GM13977 (cell line): ENCODE results near the gene BAZ1B.
A peak's percentile ranks its signal among the peaks of the same experiment; 100 is the strongest.
"Not testable (repeated sequence)": the region's sequence is repeated elsewhere in the genome, so short reads cannot be mapped to it uniquely, and the experiment has no call there.

Experiments
- DNase-seq: peaks from one replicate; pipeline ENCODE4 v3.0.0; 2012; ENCODE audit warnings: low spot score
- in situ Hi-C: fragments of 300-500 bp; cut with MboI; formaldehyde crosslinking; loops from one replicate; pipeline ENCODE4 v1.12.0; 2022; ENCODE audit warnings: low sequenced_read_pairs, low pct_unique_long_range_greater_than_20kb, mixed read lengths, inconsistent platforms; ENCODE audit not compliant: unreplicated experiment
- TF ChIP-seq, protein P1 (sequence below): IDR thresholded peaks from 2 replicates; pipeline ENCODE4 v1.5.1; 2012; ENCODE audit warnings: mild to moderate bottlenecking, control low read depth; ENCODE audit not compliant: insufficient read depth; ENCODE audit errors: extremely low read depth, missing control alignments

Gene BAZ1B

DNA sequence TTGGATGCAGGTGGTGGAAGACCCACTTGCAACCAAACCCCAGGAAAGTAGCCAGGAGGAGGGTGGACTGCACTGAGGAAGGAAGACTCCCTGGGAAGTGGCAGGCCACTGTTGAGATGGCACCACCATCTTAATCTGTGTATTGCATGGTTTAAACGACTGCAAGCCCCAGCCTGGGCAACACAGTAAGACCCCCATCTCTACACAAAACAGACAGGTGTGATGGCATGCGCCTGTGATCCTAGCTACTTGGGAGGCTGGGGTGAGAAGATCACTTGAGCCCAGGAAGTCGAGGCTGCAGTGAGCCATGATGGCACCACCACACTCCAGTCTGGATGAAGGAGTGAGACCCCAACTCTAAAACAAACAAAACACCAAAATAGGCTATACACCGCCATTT lies 45.0 kb upstream of the BAZ1B start:
- DNase-seq: no peak
- TF ChIP-seq, protein P1, sequence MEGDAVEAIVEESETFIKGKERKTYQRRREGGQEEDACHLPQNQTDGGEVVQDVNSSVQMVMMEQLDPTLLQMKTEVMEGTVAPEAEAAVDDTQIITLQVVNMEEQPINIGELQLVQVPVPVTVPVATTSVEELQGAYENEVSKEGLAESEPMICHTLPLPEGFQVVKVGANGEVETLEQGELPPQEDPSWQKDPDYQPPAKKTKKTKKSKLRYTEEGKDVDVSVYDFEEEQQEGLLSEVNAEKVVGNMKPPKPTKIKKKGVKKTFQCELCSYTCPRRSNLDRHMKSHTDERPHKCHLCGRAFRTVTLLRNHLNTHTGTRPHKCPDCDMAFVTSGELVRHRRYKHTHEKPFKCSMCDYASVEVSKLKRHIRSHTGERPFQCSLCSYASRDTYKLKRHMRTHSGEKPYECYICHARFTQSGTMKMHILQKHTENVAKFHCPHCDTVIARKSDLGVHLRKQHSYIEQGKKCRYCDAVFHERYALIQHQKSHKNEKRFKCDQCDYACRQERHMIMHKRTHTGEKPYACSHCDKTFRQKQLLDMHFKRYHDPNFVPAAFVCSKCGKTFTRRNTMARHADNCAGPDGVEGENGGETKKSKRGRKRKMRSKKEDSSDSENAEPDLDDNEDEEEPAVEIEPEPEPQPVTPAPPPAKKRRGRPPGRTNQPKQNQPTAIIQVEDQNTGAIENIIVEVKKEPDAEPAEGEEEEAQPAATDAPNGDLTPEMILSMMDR: no peak
- in situ Hi-C loops: no loop called here

DNA sequence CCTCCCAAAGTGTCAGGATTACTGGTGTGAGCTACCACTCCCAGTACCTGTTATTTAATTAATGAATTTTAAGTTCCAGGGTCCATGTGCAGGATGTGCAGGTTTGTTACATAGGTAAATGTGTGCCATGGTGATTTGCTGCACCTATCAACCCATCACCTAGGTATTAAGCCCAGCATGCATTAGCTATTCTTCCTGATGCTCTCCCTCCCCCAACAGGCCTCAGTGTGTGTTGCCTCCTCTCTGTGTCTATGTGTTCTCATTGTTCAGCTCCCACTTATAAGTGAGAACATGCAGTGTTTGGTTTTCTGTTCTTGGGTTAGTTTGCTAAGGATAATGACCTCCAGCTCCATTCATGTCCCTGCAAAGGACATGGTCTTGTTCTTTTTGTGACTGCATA lies 44.3 kb upstream of the BAZ1B start:
- in situ Hi-C loops, DNase-seq: not testable (repeated sequence)

DNA sequence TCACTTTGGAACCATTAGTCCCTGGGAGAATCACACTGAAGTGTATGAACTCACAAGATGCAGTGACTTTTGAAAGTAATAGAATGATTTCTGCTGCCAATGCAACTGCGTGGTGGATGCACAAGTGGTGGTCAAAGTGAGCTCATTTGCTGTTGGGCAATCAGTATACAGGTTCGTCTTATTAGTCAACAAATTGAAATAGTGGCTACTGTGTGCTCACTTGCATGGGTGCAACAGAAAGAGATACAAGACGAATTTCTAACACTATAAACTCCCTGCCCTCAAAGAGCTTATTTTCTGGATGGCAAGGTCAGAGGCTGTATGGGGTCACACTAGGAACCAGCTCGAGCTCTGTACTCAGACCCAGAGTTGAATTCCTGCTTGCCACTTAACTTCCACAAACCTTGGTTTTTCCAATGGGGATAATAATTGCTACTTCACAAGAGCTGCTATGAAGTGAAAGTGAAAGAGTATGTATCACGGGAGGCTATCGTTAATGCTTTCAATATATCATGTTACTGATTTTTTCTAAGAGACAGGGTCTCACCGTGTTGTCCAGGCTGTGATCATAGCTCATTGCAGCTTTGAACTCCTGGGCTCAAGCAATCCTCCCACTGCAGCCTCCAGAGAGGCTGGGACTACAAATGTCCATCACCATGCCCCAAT lies 43.7 kb upstream of the BAZ1B start:
- in situ Hi-C loops: no loop called here
- TF ChIP-seq, protein P1: no peak
- no peak for DNase-seq

DNA sequence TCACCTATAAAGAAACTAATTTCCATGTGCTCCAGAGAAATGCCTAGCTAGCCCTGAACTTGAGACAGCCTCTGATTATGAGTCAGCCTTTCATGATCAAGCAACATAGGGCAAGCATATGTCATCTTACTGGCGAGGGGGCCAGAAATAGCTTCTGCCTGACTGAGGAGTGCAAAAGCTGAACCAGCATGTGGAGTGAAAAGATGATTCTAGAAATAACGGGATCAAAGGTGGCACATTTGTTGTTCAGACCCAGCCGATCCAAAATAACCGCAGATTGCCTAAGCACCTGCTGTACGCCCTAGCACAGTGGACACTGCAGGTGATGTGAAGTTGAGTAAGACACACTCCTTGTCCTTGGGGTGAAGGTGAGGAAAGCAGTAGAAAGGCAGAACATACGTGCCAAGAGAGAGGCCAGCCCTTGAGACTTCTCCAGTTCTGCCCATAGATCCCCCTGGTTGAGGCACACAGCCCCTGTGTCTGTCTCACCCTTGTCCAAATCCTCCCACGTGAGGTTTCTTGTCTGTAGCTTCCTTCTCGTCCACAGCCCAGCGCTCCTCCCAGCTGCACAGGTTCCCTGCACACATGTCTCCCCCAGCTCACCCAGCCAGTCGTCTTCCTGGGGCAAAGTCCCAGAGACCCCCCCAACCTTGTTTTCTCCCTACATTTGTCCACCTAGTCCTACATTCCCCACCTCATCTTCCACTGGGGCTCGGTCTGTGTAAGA lies 38.2 kb upstream of the BAZ1B start:
- TF ChIP-seq, protein P1: no peak
- in situ Hi-C loops: no loop called here
- DNase-seq: peak; percentile 62

DNA sequence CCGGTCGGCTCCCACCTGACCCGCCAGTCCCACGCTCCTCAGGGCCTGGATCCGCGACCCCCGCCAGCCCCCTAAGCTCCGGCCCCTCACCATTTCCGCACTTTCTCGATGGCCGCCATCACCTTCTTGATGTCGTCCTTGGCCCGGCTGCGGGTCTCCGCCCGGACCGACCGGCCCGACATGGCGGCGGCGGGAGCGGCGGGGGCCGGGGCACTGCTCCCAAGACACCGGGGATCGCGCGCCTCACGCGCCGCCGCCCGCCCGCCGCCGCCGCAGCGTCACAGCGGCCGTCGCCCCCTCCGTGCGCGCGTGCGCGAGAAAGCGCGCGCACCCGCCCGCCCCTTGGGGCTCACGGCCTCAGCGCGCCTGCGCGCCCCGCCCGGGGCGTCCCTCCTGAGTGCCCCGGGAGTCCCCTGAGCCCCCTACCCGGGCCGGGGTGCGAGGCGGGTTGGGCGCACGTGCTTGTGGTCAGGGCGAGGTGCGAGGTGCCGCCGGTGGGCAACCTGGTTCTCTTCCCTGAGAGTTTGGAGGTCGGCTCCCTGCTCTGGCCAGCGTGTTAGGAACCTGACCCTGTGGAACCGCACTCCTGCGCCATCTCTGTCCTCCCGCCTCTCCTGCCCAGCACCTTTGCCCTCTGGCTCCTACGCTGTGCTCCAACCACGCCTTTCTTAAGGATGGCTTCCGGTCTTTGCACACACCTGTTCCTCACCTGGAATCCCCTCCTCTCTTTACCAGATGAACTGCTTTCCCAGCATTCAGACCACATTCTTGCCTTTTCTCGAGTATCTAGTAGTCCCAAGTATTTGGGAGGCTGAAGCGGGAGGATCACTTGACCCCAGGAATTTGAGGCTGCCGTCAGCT lies 35.5 kb upstream of the BAZ1B start, which contains the start of gene BCL7B:
BCL7B (minus strand) TSS at position 294 of the 861 bp plus-strand sequence; CDS start at position 182, 112 bp downstream.
- TF ChIP-seq, protein P1: no peak
- in situ Hi-C loops: no loop called here
- DNase-seq: peak; percentile 97

DNA sequence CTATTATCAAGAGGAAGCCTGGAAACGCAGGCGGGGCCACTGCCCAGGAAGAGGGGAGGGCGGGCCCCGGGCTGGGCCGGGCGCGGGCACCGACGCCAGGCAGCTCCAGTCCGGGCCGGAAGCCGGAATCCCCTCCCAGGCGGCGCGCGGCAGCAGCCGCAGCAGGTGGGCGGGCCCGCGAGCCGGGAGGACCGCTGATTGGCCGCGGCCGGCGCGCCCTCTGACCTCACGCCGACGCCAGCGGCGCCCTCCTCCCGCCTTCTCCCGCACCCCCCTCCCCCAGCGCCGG lies 35.0 kb upstream of the BAZ1B start:
- in situ Hi-C loops: no loop called here
- peak; percentile 99 for DNase-seq
- TF ChIP-seq, protein P1: no peak
